Measurements from ENCODE around the gene IL37.

GRCh38 chr2:112946086-112946485 lies 35.1 kb downstream of the IL37 start:
- TF ChIP-seq POLR2A (IDR thresholded peaks at IDR 0.05) (no peak), CTCF (IDR thresholded peaks at IDR 0.05) (no peak)

All from lower leg skin (tissue), 3 donors.